HG02943 (cell line): ENCODE results near the gene CHML.
A peak's percentile ranks its signal among the peaks of the same experiment; 100 is the strongest.

Experiments used
- ATAC-seq: cut with Tn5 transposase; IDR thresholded peaks from one replicate; pipeline ENCODE4 v1.9.1; 2021; ENCODE audit warnings: mild to moderate bottlenecking, low read depth, moderate library complexity; ENCODE audit not compliant: unreplicated experiment

CHML gene

GRCh38 chr1:241627453-241628259, 12.5 kb downstream of the CHML start:
- peak; percentile 79 for ATAC-seq

DNA sequence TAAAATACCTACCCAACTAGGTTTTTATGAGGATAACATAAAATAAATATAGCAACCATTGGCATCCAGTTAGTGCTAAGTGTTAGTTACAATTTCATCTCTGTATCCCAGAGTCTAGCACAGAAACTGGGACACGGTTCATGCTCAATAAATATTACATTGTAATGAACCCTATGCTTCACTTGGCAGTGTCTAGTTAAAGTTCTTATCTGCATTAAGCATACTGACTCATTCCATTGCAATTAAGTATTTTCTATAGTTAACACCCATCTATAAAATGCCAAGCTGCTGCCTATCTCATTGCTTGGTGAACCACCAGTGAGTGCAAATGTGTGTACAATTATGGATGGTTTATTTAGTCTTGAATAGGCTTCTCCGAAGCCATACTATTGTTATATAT, 15.2 kb downstream of the CHML start:
- no peak for ATAC-seq

DNA sequence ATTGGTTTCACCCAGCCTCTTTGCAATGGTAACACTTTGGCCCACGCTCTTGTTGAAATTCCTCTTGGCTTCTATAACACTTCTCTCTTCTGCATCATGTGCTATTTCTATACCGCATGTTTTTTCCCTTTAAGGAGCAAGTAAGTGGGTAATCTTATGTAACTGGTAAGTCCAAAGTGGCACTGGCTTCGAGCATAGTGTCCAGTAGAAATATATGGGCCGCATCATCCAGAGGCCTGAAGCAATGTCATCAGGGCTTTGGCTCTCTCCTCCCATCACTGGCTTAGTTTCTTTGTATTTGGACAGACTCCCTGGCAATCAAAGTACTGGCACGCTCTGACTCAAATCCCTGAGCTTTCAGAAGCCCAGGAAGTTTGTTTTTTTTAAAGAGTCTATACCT, 17.5 kb downstream of the CHML start:
- no peak for ATAC-seq

GRCh38 chr1:241617426-241617825, 22.7 kb downstream of the CHML start:
- no peak for ATAC-seq

DNA sequence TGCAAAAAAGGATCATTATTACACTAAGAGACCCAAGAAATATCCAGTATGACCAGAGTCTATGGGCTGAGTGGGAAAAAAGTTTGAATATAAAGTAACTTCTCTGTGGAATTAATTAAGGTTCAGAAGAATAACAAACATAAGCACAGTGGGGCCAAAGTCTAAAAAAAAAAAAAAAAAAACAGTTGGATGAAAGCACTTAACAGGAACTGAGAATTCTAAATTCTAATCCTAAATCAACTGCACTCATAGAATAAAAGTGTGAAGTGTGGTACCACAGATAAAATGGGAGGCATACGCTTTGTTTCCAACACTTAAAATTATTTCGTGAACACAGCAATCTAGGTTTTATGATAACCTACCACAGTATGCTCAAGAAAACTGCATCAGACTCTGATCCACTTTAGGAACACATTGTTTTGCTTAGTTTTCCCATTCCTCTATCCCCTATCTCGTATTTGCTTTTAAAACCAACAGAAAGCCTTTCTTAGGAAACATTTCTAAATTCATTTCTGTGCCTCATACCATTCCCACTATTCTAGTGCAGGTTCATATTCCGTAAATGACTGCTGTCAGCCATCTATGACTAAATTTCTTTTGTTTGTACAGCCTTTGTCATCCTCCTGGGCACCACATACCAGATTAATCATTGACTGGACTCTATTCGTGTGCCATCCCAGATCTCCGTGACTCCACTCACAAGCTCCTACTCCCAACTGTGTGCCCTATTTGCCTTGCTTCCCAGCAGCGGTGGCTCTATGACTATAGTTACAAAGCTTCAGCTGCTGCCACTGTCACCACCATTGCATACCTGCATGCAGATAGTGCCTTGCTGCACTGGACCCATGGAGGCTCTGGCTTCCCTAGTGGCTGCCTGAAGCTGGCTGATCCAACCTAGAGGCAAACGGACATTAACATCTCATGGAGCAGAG, 24.9 kb downstream of the CHML start:
- ATAC-seq = no peak

GRCh38 chr1:241614572-241614971, 25.6 kb downstream of the CHML start:
- no peak for ATAC-seq

DNA sequence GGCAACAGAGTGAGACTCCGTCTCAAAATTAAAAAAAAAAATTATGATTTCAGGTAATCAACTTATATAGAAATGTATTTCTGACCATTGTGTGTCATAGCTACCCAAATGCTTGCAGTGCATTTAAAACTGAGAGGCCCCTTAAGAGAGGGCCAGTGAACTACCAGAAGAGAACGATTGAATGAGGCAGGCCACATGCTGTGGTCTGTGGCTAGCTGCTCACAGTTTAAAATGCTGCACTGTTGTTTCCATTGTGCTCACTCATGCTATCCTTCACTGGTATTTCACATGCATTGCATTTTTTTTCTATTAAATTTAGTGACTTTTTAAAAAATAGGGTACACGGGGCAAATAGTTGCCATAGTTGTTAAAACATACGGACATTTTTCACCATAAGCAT, 26.0 kb downstream of the CHML start:
- no peak for ATAC-seq

DNA sequence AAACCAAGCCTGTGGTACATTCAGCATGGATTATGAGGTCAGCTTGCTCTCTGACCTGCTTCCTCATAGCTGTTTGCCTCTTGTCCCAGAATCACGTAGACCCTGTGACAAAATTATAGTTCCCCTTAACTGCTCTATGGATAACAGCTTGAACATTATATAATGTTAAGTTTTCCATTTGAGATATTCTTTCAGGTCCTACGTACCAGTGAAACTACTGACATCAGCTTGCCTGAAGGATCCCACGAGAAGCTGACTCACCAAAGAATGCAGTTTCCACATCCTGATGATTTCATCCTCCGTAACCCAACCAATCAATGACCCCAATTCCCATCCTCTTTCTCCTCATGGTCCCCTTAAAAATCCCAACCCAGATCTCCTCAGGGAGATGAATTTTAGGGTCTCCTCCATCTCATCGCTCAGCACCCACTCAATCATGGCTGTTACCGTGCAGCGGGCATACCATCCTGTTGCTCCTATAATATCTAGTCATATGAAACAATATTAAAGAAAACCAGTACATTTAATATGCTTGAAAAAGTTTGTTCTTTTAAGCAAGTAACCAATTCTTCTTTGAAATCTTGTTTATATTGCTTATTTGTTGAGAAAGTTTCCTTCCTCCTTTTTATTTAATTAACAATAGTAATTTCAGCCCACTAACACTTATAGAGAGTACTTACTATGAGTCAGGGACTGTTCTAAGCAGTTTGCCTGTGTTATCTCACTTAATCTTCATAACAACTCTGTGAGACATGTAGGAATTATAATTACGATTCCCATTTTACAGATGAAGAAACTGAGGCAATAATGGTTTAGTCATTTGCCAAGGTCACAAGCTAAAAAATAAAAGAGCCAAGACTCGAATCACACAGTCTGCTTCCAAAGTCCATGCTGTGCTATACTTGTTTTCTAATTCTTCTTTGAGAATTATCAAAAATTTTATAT, 27.4 kb downstream of the CHML start:
- ATAC-seq = no peak

- ATAC-seq = no peak
These were observed 28.4 kb downstream of the CHML start for GRCh38 chr1:241611736-241612135.

- peak; percentile 90 for ATAC-seq
These were observed 29.1 kb downstream of the CHML start for GRCh38 chr1:241611063-241611462.

DNA sequence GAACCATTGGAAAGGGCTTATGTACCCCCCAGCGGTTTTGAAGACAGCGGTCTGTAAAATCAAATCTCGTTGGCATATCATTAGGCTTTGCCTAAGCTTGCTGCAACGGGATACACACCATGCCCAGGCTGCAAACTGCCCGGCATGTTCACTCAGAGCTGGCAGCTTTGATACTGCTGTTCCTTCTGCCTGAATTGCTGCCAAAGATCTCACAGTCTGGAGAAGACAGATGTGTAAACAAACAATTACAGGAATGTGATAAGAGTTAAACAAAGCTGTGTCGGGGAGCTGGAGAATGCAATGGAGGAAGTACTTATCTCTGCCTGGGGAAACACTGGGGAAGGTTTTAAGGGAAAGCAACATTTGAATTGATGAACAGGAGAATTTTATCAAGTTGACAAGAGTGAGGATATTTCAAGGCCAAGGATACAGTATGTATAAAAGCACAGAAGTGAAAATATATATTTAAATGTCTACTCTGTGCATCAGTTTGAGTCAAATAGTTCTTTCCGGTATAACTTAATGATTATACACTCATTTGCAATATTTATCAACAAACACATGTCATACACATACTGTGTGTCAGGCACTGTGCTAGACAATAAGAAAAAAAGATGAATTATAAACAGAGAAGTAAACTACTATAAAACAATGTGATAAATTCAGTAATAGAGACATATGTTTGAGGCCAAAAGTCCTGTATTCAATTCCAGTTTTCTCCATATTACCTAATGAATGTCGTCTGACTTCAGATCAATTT, 29.9 kb downstream of the CHML start:
- no peak for ATAC-seq

DNA sequence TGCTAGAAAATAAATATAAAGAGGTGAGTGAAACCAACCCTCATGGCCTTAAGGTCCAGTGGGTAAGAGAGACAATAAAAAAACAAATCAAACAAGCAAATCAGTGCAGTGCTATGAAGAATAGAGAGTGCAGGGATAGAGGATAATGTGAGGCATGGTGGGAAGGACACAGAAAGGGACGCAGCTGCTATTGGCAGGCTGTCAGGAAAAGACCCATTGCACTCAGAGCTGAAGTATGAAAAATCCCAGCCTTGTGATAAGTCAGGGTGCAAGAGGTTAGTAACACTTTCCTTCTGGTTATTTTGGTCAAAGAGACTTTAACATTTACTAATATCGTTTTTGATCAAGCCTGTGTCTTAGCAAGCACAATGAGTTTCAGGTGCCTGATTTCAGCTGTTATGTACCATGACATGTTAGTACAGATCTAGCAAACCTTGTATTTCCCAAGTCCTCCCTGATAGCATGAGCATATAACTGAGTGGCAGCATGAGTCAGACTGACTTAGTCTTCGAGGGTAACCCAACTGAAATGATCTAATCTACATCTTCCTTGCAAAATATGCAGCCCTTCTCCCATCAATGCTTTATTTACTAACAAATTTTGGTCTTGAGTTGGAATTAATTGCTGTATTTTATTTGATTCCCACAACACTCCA, 31.7 kb downstream of the CHML start:
- no peak for ATAC-seq

- no peak for ATAC-seq
These were observed 32.7 kb downstream of the CHML start for GRCh38 chr1:241607497-241607896.

GRCh38 chr1:241606544-241606943, 33.6 kb downstream of the CHML start:
- ATAC-seq = no peak

- no peak for ATAC-seq
These were observed 34.9 kb downstream of the CHML start for GRCh38 chr1:241605146-241605805.

GRCh38 chr1:241603731-241604245, 36.4 kb downstream of the CHML start:
- no peak for ATAC-seq

DNA sequence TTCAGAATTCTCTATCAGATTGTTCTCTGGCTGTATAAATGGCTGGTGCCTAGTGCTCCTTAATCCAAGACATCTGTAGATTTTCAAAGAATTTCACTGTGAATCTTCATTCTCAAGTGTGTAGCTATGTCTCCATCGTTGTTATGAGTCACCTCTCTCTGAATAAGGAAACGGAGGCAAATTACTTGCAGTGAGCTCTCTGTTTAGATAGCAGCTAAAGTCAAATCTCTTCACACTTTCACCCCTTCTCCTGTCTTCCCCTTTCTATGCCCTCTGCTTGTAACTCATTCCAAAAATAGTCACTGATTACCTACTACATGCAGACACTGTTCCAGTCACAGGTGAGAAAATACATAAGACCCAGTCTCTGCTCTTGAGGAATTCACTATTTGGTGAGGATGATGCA, 39.7 kb downstream of the CHML start:
- ATAC-seq = peak; percentile 81

- no peak for ATAC-seq
These were observed 41.9 kb downstream of the CHML start for GRCh38 chr1:241598249-241598648.

DNA sequence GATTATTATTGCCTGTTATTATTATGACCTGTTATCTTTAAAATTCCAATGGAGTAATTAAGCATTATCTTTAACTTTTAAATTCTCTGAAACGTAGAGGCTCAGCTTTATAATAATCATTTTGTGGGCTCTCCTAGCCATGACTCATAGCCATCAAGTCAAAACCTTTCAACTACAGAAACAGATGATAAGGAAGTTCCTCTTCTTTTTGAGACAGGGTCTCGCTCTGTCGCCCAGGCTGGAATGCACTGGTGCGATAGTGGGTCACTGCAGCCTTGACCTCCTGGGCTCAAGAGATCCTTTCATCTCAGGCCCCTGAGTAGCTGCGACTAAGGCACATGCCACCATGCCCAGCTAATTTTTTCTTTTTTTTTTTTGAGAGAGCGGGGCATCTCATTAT, 43.5 kb downstream of the CHML start:
- ATAC-seq = no peak
